OCI-LY1 (cell line): Measurements from ENCODE around the gene ARHGAP1.

Experiments used
- EZH2 ChIP-seq: fragments of 200-600 bp; sonication (generic), shearing (Covaris generic); IDR thresholded peaks from 2 replicates; pipeline ENCODE4 v1.8.0; 2017; ENCODE audit warnings: borderline replicate concordance, mixed run types, mild to moderate bottlenecking, antibody characterized with exemption, low read length, moderate library complexity, mixed read lengths
- TF ChIP-seq, protein P1 (sequence below): fragments of 200-600 bp; sonication (generic), shearing (Covaris generic); IDR thresholded peaks from 2 replicates; pipeline ENCODE4 v1.5.1; 2017; ENCODE audit warnings: mild to moderate bottlenecking, antibody characterized with exemption, low read length, moderate library complexity, mixed read lengths

DNA sequence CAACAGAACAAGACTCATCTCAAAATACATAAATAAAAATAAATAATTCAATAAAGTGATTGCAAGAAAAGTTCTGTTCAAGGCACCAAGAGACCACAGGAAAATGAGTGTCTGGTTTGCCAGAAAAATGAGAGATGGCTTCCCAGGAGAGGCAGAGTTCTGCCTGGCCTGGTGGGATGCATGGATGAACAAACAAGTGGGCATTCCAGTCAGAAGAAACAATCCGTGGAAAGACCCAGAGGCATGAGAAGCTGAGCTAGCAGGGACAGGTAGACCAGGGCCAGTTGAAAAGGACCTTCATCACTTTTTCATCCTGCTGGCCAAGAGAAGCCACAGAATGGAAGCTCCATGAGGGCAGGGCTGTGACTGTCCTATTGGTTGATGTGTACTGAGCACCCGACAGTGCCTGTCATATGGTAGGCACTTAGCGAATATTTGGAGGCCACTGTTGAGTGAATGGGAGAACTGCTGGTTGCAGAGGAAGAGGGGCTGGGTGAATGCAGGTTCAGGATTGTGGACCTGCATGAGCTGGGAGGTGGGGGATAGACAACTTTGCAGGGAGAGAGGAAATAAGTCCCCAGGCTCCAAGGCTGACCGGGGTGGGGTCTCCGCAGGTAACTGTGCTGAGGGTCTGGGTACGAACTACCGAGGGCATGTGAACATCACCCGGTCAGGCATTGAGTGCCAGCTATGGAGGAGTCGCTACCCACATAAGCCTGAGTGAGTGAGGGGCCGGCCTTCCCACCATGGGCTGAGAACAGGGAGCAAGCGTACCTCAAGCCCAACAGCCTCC is 22.3 kb upstream of the ARHGAP1 start:
- TF ChIP-seq, protein P1, sequence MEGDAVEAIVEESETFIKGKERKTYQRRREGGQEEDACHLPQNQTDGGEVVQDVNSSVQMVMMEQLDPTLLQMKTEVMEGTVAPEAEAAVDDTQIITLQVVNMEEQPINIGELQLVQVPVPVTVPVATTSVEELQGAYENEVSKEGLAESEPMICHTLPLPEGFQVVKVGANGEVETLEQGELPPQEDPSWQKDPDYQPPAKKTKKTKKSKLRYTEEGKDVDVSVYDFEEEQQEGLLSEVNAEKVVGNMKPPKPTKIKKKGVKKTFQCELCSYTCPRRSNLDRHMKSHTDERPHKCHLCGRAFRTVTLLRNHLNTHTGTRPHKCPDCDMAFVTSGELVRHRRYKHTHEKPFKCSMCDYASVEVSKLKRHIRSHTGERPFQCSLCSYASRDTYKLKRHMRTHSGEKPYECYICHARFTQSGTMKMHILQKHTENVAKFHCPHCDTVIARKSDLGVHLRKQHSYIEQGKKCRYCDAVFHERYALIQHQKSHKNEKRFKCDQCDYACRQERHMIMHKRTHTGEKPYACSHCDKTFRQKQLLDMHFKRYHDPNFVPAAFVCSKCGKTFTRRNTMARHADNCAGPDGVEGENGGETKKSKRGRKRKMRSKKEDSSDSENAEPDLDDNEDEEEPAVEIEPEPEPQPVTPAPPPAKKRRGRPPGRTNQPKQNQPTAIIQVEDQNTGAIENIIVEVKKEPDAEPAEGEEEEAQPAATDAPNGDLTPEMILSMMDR = no peak
- TF ChIP-seq EZH2 = no peak
